HepG2 (cell line): ENCODE measurements around the gene DNAJC11. TPM values are rescaled to one million over a fixed set of nuclear protein-coding genes. Genes with fewer than 3 reads are reported as not detected.

Experiments used
- ATAC-seq: fragments of 200-7000 bp; cut with Tn5 transposase; 3 replicates; pipeline ENCODE4 v1.9.1; 2020; ENCODE audit warnings: mild to moderate bottlenecking, moderate library complexity
- BruUV-seq: library from RNA; stranded (reverse); fragments of 400-500 nt; replicated peaks from 2 replicates; lab custom pipeline; 2021; lab: Mats Ljungman, UMichigan
- CTCF ChIA-PET: fragments of 300-600 bp; formaldehyde crosslinking; extraction: SDS; loops from one replicate; lab custom pipeline; 2021; ENCODE audit warnings: low total read pairs, inconsistent platforms, low intra/inter-chr PET ratio; lab: Yijun Ruan, JAX
- POLR2A ChIA-PET: fragments of 350-600 bp; sonication (Branson Sonifier 250); formaldehyde crosslinking; loops from one replicate; lab custom pipeline; 2020; ENCODE audit warnings: antibody characterized with exemption, inconsistent platforms; lab: Yijun Ruan, JAX
- DNase-seq: peaks from one replicate; pipeline ENCODE4 v3.0.0-alpha.2; 2015; ENCODE audit warnings: low spot score
- FAIRE-seq: peaks from 3 replicates; lab custom pipeline; 2011; peaks lifted over from hg19 to GRCh38; lab: Jason Lieb, UNC
- H2AFZ ChIP-seq: one replicate; pipeline ENCODE4 v1.6.1; 2011; ENCODE audit warnings: low read length, inconsistent platforms
- H3K27ac ChIP-seq: fragments of 300-600 bp; 3 replicates; pipeline ENCODE4 v1.8.0; 2011; ENCODE audit warnings: mixed run types, mild to moderate bottlenecking, mixed read lengths, low read length, inconsistent platforms; ENCODE audit not compliant: insufficient read depth; ENCODE audit errors: extremely low read length
- H3K27me3 ChIP-seq, 2 experiments: fragments of 200-600 bp in 1 of 2; 2 replicates in 1 of 2; 3 replicates in 1 of 2; pipeline versions ENCODE4 v1.6.0 to v1.8.0; 2011; ENCODE audit warnings: low read length in 2 of 2, mild to moderate bottlenecking in 2 of 2, moderate library complexity in 2 of 2, inconsistent platforms in 1 of 2; ENCODE audit not compliant: insufficient read depth in 2 of 2, control insufficient read depth in 1 of 2
- H3K36me3 ChIP-seq, 2 experiments: fragments of 200-600 bp in 1 of 2; replicated peaks in 1 of 2; 2 replicates in 1 of 2; 3 replicates in 1 of 2; pipeline versions ENCODE4 v1.5.1 to v1.8.0; 2011; ENCODE audit warnings: low read length in 2 of 2, inconsistent platforms in 1 of 2; ENCODE audit not compliant: insufficient read depth in 2 of 2, control insufficient read depth in 1 of 2
- H3K4me1 ChIP-seq: 2 replicates; pipeline ENCODE4 v1.5.1; 2012; ENCODE audit warnings: low read length, inconsistent platforms; ENCODE audit not compliant: insufficient read depth
- H3K4me2 ChIP-seq: 2 replicates; pipeline ENCODE4 v1.6.0; 2011; ENCODE audit warnings: low read depth, low read length, inconsistent platforms
- H3K4me3 ChIP-seq, 3 experiments: fragments of 200-600 bp in 1 of 3; sonication (generic), shearing (Covaris generic) in 1 of 3; replicated peaks in 1 of 3; 2 replicates each; pipeline ENCODE4 v1.5.1; 2011 to 2016; ENCODE audit warnings: low read length in 3 of 3, inconsistent platforms in 2 of 3, low read depth in 2 of 3, mild to moderate bottlenecking in 2 of 3, control low read depth in 1 of 3, mixed read lengths in 1 of 3; ENCODE audit not compliant: insufficient read depth in 1 of 3
- H3K79me2 ChIP-seq: one replicate; pipeline ENCODE4 v1.6.1; 2011; ENCODE audit warnings: low read length, inconsistent platforms; ENCODE audit not compliant: insufficient read depth
- H3K9ac ChIP-seq: 2 replicates; pipeline ENCODE4 v1.6.0; 2011; ENCODE audit warnings: mild to moderate bottlenecking, low read depth, low read length, inconsistent platforms; ENCODE audit not compliant: insufficient read depth
- H3K9me3 ChIP-seq: 2 replicates; pipeline ENCODE4 v1.5.1; 2012; ENCODE audit warnings: mild to moderate bottlenecking, low read length
- H4K20me1 ChIP-seq: 2 replicates; pipeline ENCODE4 v1.6.0; 2011; ENCODE audit warnings: inconsistent platforms, mild to moderate bottlenecking, low read length, moderate library complexity; ENCODE audit not compliant: insufficient read depth
- ADNP ChIP-seq: sonication (generic); formaldehyde crosslinking; IDR thresholded peaks from 2 replicates; pipeline ENCODE4 v1.4.0; 2020; ENCODE audit warnings: missing genetic modification reagents
- ATF7 ChIP-seq, 2 experiments: fragments of 450-650 bp in 1 of 2; sonication (generic) in 1 of 2; formaldehyde crosslinking in 1 of 2; IDR thresholded peaks; 2 replicates each; pipeline versions ENCODE4 v1.4.0 to v1.6.1; 2016 to 2020; ENCODE audit warnings: antibody characterized with exemption in 1 of 2, mild to moderate bottlenecking in 1 of 2, missing genetic modification reagents in 1 of 2
- CBX1 ChIP-seq: IDR thresholded peaks from one replicate; pipeline ENCODE4 v1.6.1; 2016; ENCODE audit warnings: antibody characterized with exemption, low read depth
- CTCF ChIP-seq: sonication (generic); formaldehyde crosslinking; IDR thresholded peaks from 2 replicates; pipeline ENCODE4 v1.5.0; 2020; ENCODE audit warnings: mild to moderate bottlenecking, missing genetic modification reagents, moderate library complexity
- HHEX ChIP-seq: IDR thresholded peaks from 2 replicates; pipeline ENCODE4 v1.6.1; 2016; ENCODE audit warnings: control low read depth
- RFX3 ChIP-seq: IDR thresholded peaks from 2 replicates; pipeline ENCODE4 v1.6.1; 2016; ENCODE audit warnings: missing biosample characterization, missing genetic modification reagents
- SALL1 ChIP-seq: sonication (generic); formaldehyde crosslinking; IDR thresholded peaks from 2 replicates; pipeline ENCODE4 v1.8.0; 2022; ENCODE audit warnings: mild to moderate bottlenecking, missing genetic modification reagents
- SNAPC5 ChIP-seq: sonication (generic); formaldehyde crosslinking; IDR thresholded peaks from 2 replicates; pipeline ENCODE4 v1.8.1; 2023; ENCODE audit warnings: mild to moderate bottlenecking, missing genetic modification reagents, borderline replicate concordance
- TAF15 ChIP-seq: fragments of 200-400 bp; formaldehyde crosslinking; IDR thresholded peaks from one replicate; pipeline ENCODE4 v1.6.1; 2018; ENCODE audit warnings: mild to moderate bottlenecking, low read depth, low read length; ENCODE audit not compliant: poor library complexity, severe bottlenecking
- ZC3H13 ChIP-seq: sonication (generic); formaldehyde crosslinking; IDR thresholded peaks from 2 replicates; pipeline ENCODE4 v1.8.1; 2023; ENCODE audit warnings: mild to moderate bottlenecking, missing genetic modification reagents, moderate library complexity
- ZFP37 ChIP-seq: sonication (generic); formaldehyde crosslinking; IDR thresholded peaks from 2 replicates; pipeline ENCODE4 v1.4.0; 2020; ENCODE audit warnings: missing genetic modification reagents, borderline replicate concordance
- ZNF260 ChIP-seq: sonication (generic); formaldehyde crosslinking; IDR thresholded peaks from 2 replicates; pipeline ENCODE4 v1.4.0; 2020; ENCODE audit warnings: missing genetic modification reagents, low read depth, mild to moderate bottlenecking, borderline replicate concordance
- ZNF556 ChIP-seq: sonication (generic); formaldehyde crosslinking; IDR thresholded peaks from 2 replicates; pipeline ENCODE4 v1.4.0; 2020; ENCODE audit warnings: mild to moderate bottlenecking, missing genetic modification reagents, borderline replicate concordance
- ZNF564 ChIP-seq: sonication (generic); formaldehyde crosslinking; IDR thresholded peaks from 2 replicates; pipeline ENCODE4 v1.8.1; 2023; ENCODE audit warnings: mild to moderate bottlenecking, missing genetic modification reagents
- ZNF572 ChIP-seq: sonication (generic); formaldehyde crosslinking; IDR thresholded peaks from 2 replicates; pipeline ENCODE4 v1.5.1; 2020; ENCODE audit warnings: mild to moderate bottlenecking, missing genetic modification reagents
- ZNF615 ChIP-seq: sonication (generic); formaldehyde crosslinking; IDR thresholded peaks from 2 replicates; pipeline ENCODE4 v1.5.0; 2020; ENCODE audit warnings: mild to moderate bottlenecking, missing genetic modification reagents, borderline replicate concordance
- WGBS: methylation state at CpG from one replicate; pipeline ENCODE4 v1.1.6; 2017; ENCODE audit warnings: low lambda C conversion rate; 5-methylcytosine and 5-hydroxymethylcytosine counted together
- in situ Hi-C: cut with HindIII; loops from 2 replicates; pipeline ENCODE4 v1.10.0; 2017; ENCODE audit warnings: low pct_unique_long_range_greater_than_20kb; ENCODE audit not compliant: extremely low pct_ligation_motif_present
- intact Hi-C: fragments of 100-400 bp; cut with micrococcal nuclease; formaldehyde crosslinking; loops from one replicate; pipeline ENCODE4 v1.10.0; 2022; ENCODE audit not compliant: unreplicated experiment
- polyA plus RNA-seq, 8 experiments: library from polyadenylated mRNA; depleted of rRNA in 3 of 8; stranded (reverse) in 7 of 8; unstranded in 1 of 8; fragments of >200 nt; fragmentation: Illumina TruSeq in 4 of 8; extraction: Trizol in 4 of 8; gene quantifications; 2 replicates each; pipeline versions ENCODE4 v1.2.1 to v1.2.3, GENCODE V29; 2011 to 2016; ENCODE audit warnings: low read depth in 4 of 8, missing spikeins in 1 of 8, mixed read lengths in 1 of 8; ENCODE audit not compliant: insufficient read depth in 1 of 8
- total RNA-seq, 5 experiments: library from RNA; depleted of rRNA; stranded (reverse); fragments of >200 nt; fragmentation: Illumina TruSeq; extraction: Trizol; gene quantifications; 2 replicates each; pipeline ENCODE4 v1.2.3, GENCODE V29; 2016; ENCODE audit warnings: low read depth in 1 of 5

DNAJC11 gene
- total and polyA plus RNA-seq, 2 of the 13 experiments (the other 11 are each of a cell fraction or from before 2014, with no cell fraction given), result 25.1 to 47.6 TPM

- peak; percentile 71; the same call in 1 of the 2 replicates for TF ChIP-seq ZNF572
Observed at GRCh38 chr1:6612641-6613360, 88.8 kb downstream of the DNAJC11 start (continued).

- Histone ChIP-seq H3K27me3 (no peaks in the 10 kb centered on the region; a peak in 1 of 5 replicates), H3K27ac (peak overlapping the region; percentile 100), H3K4me3 (peak overlapping the region; percentile 66 to 92 (median 78)), H3K79me2 (peaks cover 34% of the 10 kb centered on the region), H2AFZ (no peak overlapping the region), H3K9me3 (no peaks in the 10 kb centered on the region), H3K9ac (peak overlapping the region; percentile 97), H3K36me3 (peaks cover 2 to 6% of the 10 kb centered on the region in 2 experiments; a peak in 2 of 5 replicates), H3K4me1 (peaks cover 38% of the 10 kb centered on the region), H3K4me2 (peak overlapping the region; percentile 98), H4K20me1 (peaks cover 23% of the 10 kb centered on the region)
- in situ Hi-C loops (no loop called here), intact Hi-C loops (loop anchor here (1.0 kb wide), 1 partner anchor 9 kb away; the partner anchor contains the start of gene PHF13)
- POLR2A ChIA-PET, result interaction anchor here (0.6 to 7.1 kb wide), 14 partner anchors 8 to 194 kb away, joined by 3 to 113 read pairs (median 4); partner anchors contain the start of genes NOL9, PHF13, TAS1R1 and THAP3
- DNase-seq (peak; percentile 97), FAIRE-seq (peak; percentile 98), ATAC-seq (peak; percentile 67)
- TSS peak; percentile 60 for BruUV-seq
- WGBS, result 0% methylated on average over 16 of the region's 19 CpGs
- CTCF ChIA-PET, result no interaction called here
- TF ChIP-seq ZC3H13 (CRISPR knock-in tag) (0 out of 2 replicates have a peak, but pooled peaks have one; percentile 50), ATF7 (IDR thresholded peaks at IDR 0.05) (no peak), ATF7 (CRISPR knock-in tag; IDR thresholded peaks at IDR 0.05) (no peak; the same call in 1 of the 2 replicates), ZNF564 (no peak), RFX3 (CRISPR knock-in tag) (no peak), ZNF615 (CRISPR knock-in tag) (no peak), CBX1 (no peak), TAF15 (no peak), ADNP (CRISPR knock-in tag) (no peak), SNAPC5 (CRISPR knock-in tag) (no peak), ZNF556 (CRISPR knock-in tag) (no peak), ZNF260 (CRISPR knock-in tag) (no peak), HHEX (CRISPR knock-in tag) (no peak), SALL1 (CRISPR knock-in tag) (peak; percentile 83), ZFP37 (CRISPR knock-in tag) (no peak), CTCF (CRISPR knock-in tag) (no peak)
Observed at GRCh38 chr1:6603915-6604558, 97.6 kb downstream of the DNAJC11 start.
